HCT116 (cell line): ENCODE results near the gene SCTR.

Experiments used
- CTCF ChIP-seq, 3 experiments: fragments of 200-600 bp in 1 of 3; sonication (generic) in 1 of 3; IDR thresholded peaks in 2 of 3; conservative IDR thresholded peaks in 1 of 3; 2 replicates each; pipeline ENCODE4 v1.5.1; 2012 to 2017; ENCODE audit warnings: low read depth in 2 of 3, low read length in 2 of 3, antibody characterized with exemption in 1 of 3, borderline replicate concordance in 1 of 3, control low read depth in 1 of 3, mild to moderate bottlenecking in 1 of 3, mixed read lengths in 1 of 3, mixed run types in 1 of 3, moderate library complexity in 1 of 3; ENCODE audit not compliant: insufficient read depth in 1 of 3
- FOSL1 ChIP-seq: IDR thresholded peaks from 2 replicates; pipeline ENCODE4 v1.6.1; 2012; ENCODE audit warnings: low read depth
- POLR2A ChIP-seq: IDR thresholded peaks from 2 replicates; pipeline ENCODE4 v1.7.0; 2011; ENCODE audit warnings: borderline replicate concordance; ENCODE audit not compliant: insufficient read depth, insufficient read length; ENCODE audit errors: extremely low read depth
- ZNF274 ChIP-seq: fragments of 200-500 bp; sonication (Bioruptor generic); IDR thresholded peaks from 2 replicates; pipeline ENCODE4 v1.6.1; 2014; ENCODE audit warnings: mild to moderate bottlenecking, low read depth, low read length, inconsistent platforms
- TF ChIP-seq, protein P1 (sequence below): IDR thresholded peaks from 2 replicates; pipeline ENCODE4 v1.6.1; 2012
- TF ChIP-seq, protein P2 (sequence below): IDR thresholded peaks from 2 replicates; pipeline ENCODE4 v1.6.1; 2012

- no peak for TF ChIP-seq CTCF (IDR thresholded peaks at IDR 0.05 in 2 of 3, conservative IDR thresholded peaks at IDR 0.05 in 1 of 3; ENCODE audit: borderline replicate concordance in 1 of 3, insufficient read depth in 1 of 3, low read depth in 2 of 3, low read length in 2 of 3)
- TF ChIP-seq POLR2A, result no peak
- TF ChIP-seq, protein P1, sequence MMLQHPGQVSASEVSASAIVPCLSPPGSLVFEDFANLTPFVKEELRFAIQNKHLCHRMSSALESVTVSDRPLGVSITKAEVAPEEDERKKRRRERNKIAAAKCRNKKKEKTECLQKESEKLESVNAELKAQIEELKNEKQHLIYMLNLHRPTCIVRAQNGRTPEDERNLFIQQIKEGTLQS, result no peak
- TF ChIP-seq, protein P2, sequence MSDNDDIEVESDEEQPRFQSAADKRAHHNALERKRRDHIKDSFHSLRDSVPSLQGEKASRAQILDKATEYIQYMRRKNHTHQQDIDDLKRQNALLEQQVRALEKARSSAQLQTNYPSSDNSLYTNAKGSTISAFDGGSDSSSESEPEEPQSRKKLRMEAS, result no peak
- TF ChIP-seq ZNF274, result no peak
- no peak for TF ChIP-seq FOSL1
Observed at GRCh38 chr2:119480718-119481142, 43.6 kb downstream of the SCTR start.
